Measurements from ENCODE around the gene CTNNA3.

GRCh38 chr10:67476201-67476600, 219.8 kb downstream of the CTNNA3 start:
- peak in 3 of 6 experiments; percentile 24 to 43 (median 43) for TF ChIP-seq CTCF (IDR thresholded peaks at IDR 0.05)
- no peak for TF ChIP-seq POLR2A (IDR thresholded peaks at IDR 0.05)
